ENCODE measurements around the gene PIGN. TPM values are rescaled to one million over a fixed set of nuclear protein-coding genes. Genes with fewer than 3 reads are reported as not detected.

Gene PIGN
- polyA plus RNA-seq, 3 donors, result 4.1 to 14.7 (median 14.6) TPM

GRCh38 chr18:62072370-62072769, 114.5 kb downstream of the PIGN start:
- Histone ChIP-seq H3K9me3 (replicated peaks in 1 of 2; ENCODE audit: control insufficient read depth in 1 of 2, insufficient read depth in 1 of 2, low read length in 2 of 2) (no peaks in the 10 kb centered on the region), H2AFZ (ENCODE audit: insufficient read depth, low read depth, low read length, poor library complexity, severe bottlenecking) (no peak overlapping the region), H3K4me2 (replicated peaks; ENCODE audit: extremely low read depth, low read length, poor library complexity, severe bottlenecking) (no peak overlapping the region), H3K4me3 (replicated peaks in 1 of 3; ENCODE audit: low read depth in 2 of 3, low read length in 3 of 3) (no peak overlapping the region), H3K36me3 (replicated peaks in 1 of 2; ENCODE audit: control insufficient read depth in 1 of 2, insufficient read depth in 2 of 2, low read length in 2 of 2) (peaks cover 0 to 2% of the 10 kb centered on the region in 2 donors), H3K79me2 (ENCODE audit: insufficient read depth, low read length) (no peaks in the 10 kb centered on the region), H3K27me3 (ENCODE audit: control insufficient read depth in 2 of 2, insufficient read depth in 2 of 2, low read length in 2 of 2) (no peaks in the 10 kb centered on the region), H3K27ac (ENCODE audit: low read depth in 1 of 2, low read length in 2 of 2) (no peak overlapping the region), H3K4me1 (ENCODE audit: control insufficient read depth in 1 of 2, insufficient read depth in 2 of 2, low read length in 2 of 2) (peaks cover 10 to 19% of the 10 kb centered on the region in 2 donors), H3K9ac (ENCODE audit: insufficient read depth, low read length, poor library complexity, severe bottlenecking) (no peak overlapping the region), H4K20me1 (ENCODE audit: insufficient read depth, low read length) (no peaks in the 10 kb centered on the region)
- no peak for DNase-seq
- intact Hi-C loops (cut with micrococcal nuclease), result no loop called here
- no peak overlapping the region for H3K4me3 Mint-ChIP-seq
- peaks cover 7 to 16% of the 10 kb centered on the region in 2 donors for H3K36me3 Mint-ChIP-seq
- no peaks in the 10 kb centered on the region for H3K27me3 Mint-ChIP-seq (ENCODE audit: low read depth in 3 of 3)
- no peak for TF ChIP-seq CTCF (IDR thresholded peaks at IDR 0.05)
- H3K27ac Mint-ChIP-seq, result no peak overlapping the region
- peaks cover 19% of the 10 kb centered on the region for H3K4me1 Mint-ChIP-seq
- H3K9me3 Mint-ChIP-seq, result peaks cover 0 to 2% (median 0%) of the 10 kb centered on the region in 7 donors

DNA sequence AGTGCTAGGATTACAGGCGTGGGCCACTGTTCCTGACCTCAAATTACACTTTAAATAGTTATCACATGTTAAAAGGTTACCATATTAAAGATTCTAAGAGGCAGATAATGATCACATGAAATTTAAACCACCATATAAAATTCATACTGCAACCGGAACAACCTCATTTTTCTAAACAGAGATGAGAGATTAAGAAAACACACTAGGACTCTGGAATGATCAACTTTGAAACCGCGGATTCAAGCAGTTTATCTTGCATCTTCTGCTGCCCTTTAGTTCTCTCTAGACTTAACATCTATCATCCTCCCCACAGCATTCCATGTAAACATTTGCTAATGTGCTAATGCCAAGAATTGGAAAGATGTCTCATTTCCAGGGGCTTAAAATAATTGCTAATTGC, 115.8 kb downstream of the PIGN start:
- H3K79me2 ChIP-seq (ENCODE audit: insufficient read depth, low read length), result no peaks in the 10 kb centered on the region
- H3K4me3 ChIP-seq (replicated peaks in 1 of 3; ENCODE audit: low read depth in 2 of 3, low read length in 3 of 3), result no peak overlapping the region
- no peak overlapping the region for H3K27ac Mint-ChIP-seq
- H3K4me1 Mint-ChIP-seq, result peaks cover 19% of the 10 kb centered on the region
- H3K36me3 Mint-ChIP-seq, result peaks cover 7 to 16% of the 10 kb centered on the region in 2 donors
- DNase-seq, result no peak
- H3K4me1 ChIP-seq (ENCODE audit: control insufficient read depth in 1 of 2, insufficient read depth in 2 of 2, low read length in 2 of 2), result peaks cover 10 to 19% of the 10 kb centered on the region in 2 donors
- intact Hi-C loops (cut with micrococcal nuclease), result no loop called here
- peaks cover 0 to 2% of the 10 kb centered on the region in 2 donors for H3K36me3 ChIP-seq (replicated peaks in 1 of 2; ENCODE audit: control insufficient read depth in 1 of 2, insufficient read depth in 2 of 2, low read length in 2 of 2)
- H2AFZ ChIP-seq (ENCODE audit: insufficient read depth, low read depth, low read length, poor library complexity, severe bottlenecking), result no peak overlapping the region
- no peak overlapping the region for H3K27ac ChIP-seq (ENCODE audit: low read depth in 1 of 2, low read length in 2 of 2)
- no peaks in the 10 kb centered on the region for H3K27me3 Mint-ChIP-seq (ENCODE audit: low read depth in 3 of 3)
- H3K9me3 Mint-ChIP-seq, result peaks cover 0 to 2% (median 0%) of the 10 kb centered on the region in 7 donors
- H3K27me3 ChIP-seq (ENCODE audit: control insufficient read depth in 2 of 2, insufficient read depth in 2 of 2, low read length in 2 of 2), result no peaks in the 10 kb centered on the region
- 100% methylated on average over 1 of the region's 4 CpGs for WGBS (ENCODE audit: insufficient coverage)
- H3K4me2 ChIP-seq (replicated peaks; ENCODE audit: extremely low read depth, low read length, poor library complexity, severe bottlenecking), result no peak overlapping the region
- H3K4me3 Mint-ChIP-seq, result no peak overlapping the region
- no peak for TF ChIP-seq CTCF (IDR thresholded peaks at IDR 0.05)
- no peak overlapping the region for H3K9ac ChIP-seq (ENCODE audit: insufficient read depth, low read length, poor library complexity, severe bottlenecking)
- H3K9me3 ChIP-seq (replicated peaks in 1 of 2; ENCODE audit: control insufficient read depth in 1 of 2, insufficient read depth in 1 of 2, low read length in 2 of 2), result no peaks in the 10 kb centered on the region
- no peaks in the 10 kb centered on the region for H4K20me1 ChIP-seq (ENCODE audit: insufficient read depth, low read length)

Data from CD14-positive monocyte (primary cell).